ENCODE measurements around the gene CEP95.
"Not testable (repeated sequence)": the region's sequence is repeated elsewhere in the genome, so short reads cannot be mapped to it uniquely, and the experiment has no call there.

The CEP95 gene

DNA sequence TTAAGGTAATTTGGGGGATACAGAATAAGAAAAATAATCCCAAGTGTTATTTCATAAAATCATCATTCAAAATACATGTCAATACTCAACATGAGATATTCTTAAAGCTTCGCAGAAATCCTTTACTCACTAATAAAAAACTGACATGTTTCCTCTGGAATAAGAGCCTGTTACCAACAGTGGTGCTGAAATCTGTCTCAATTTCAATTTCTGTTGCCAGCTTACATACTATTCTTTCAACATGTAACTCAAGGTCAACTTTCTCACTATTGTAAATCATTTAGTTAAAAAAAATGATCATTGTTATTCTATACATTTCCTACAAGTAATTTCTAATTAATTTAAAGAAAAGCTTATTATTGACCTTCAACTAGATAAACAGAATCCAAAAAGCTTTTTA lies 67.9 kb downstream of the CEP95 start:
- no peak overlapping the region for H2AFZ ChIP-seq (ENCODE audit: insufficient read depth, low read length, poor library complexity)
- DNase-seq = no peak
- WGBS (ENCODE audit: extremely low coverage, insufficient coverage, insufficient read length) = no CpG with 5 or more reads among the region's 1 CpG
- no peak overlapping the region for H4K8ac ChIP-seq (ENCODE audit: low read depth, low read length)
- no peak overlapping the region for H3K4me3 ChIP-seq (ENCODE audit: low read depth, low read length)
- no peak overlapping the region for H3K18ac ChIP-seq (ENCODE audit: low read length)
- H2BK5ac ChIP-seq (ENCODE audit: low read depth, low read length, poor library complexity) = no peak overlapping the region
- H3K9ac ChIP-seq (ENCODE audit: low read length) = no peak overlapping the region
- H2AK5ac ChIP-seq (ENCODE audit: low read length) = no peak overlapping the region
- H2BK120ac ChIP-seq (ENCODE audit: insufficient read depth, low read length, poor library complexity) = no peak overlapping the region
- peaks cover 14 to 21% of the 10 kb centered on the region in 2 experiments for H3K36me3 ChIP-seq (ENCODE audit: control insufficient read depth in 1 of 2, insufficient read depth in 2 of 2, low read length in 2 of 2)
- H4K91ac ChIP-seq (ENCODE audit: low read depth, low read length) = no peak overlapping the region
- no peaks in the 10 kb centered on the region for H3K9me3 ChIP-seq (ENCODE audit: insufficient read depth, low read depth, low read length)
- H3K4me2 ChIP-seq (ENCODE audit: low read length) = no peak overlapping the region
- H3K14ac ChIP-seq (ENCODE audit: low read length) = no peak overlapping the region
- no peak overlapping the region for H4K12ac ChIP-seq (ENCODE audit: low read depth, low read length)
- H3K27me3 ChIP-seq (ENCODE audit: insufficient read depth, low read length) = no peaks in the 10 kb centered on the region
- no peak overlapping the region for H2BK12ac ChIP-seq (ENCODE audit: low read length)
- H3K4me1 ChIP-seq (ENCODE audit: control insufficient read depth in 1 of 2, insufficient read depth in 2 of 2, low read length in 2 of 2) = peaks cover 0 to 2% of the 10 kb centered on the region in 2 experiments
- no peak overlapping the region for H3K4ac ChIP-seq (ENCODE audit: low read depth, low read length)
- no peaks in the 10 kb centered on the region for H3K79me1 ChIP-seq (ENCODE audit: low read length)
- H3K79me2 ChIP-seq (ENCODE audit: control insufficient read depth, insufficient read depth, low read length, poor library complexity) = no peaks in the 10 kb centered on the region
- H3K23ac ChIP-seq (ENCODE audit: low read length) = no peak overlapping the region
- H3K27ac ChIP-seq (ENCODE audit: low read depth, low read length) = no peak overlapping the region

DNA sequence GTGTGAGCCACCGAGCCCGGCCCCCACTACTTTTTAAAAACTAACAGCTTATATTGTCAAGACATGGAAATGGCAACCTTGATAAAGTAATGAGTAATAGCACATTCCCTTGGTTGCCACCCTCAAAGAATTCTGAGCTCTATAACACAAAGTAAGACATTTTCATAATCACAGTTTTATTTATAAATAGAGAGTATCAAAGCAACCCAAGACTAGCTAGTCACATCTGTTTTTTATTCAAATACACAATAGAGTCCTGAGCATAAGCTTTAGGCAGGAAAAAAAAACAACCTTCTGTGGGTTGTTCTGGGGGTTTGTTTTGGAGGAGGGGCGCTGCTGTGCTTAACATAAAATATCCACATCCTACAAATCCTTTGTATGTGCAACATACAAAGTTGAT lies 68.7 kb downstream of the CEP95 start:
- Histone ChIP-seq H3K23ac (ENCODE audit: low read length) (no peak overlapping the region), H4K8ac (ENCODE audit: low read depth, low read length) (no peak overlapping the region), H2BK5ac (ENCODE audit: low read depth, low read length, poor library complexity) (no peak overlapping the region), H3K27ac (ENCODE audit: low read depth, low read length) (no peak overlapping the region), H3K4me2 (ENCODE audit: low read length) (no peak overlapping the region), H4K12ac (ENCODE audit: low read depth, low read length) (no peak overlapping the region), H3K4me3 (ENCODE audit: low read depth, low read length) (no peak overlapping the region), H3K36me3 (ENCODE audit: control insufficient read depth in 1 of 2, insufficient read depth in 2 of 2, low read length in 2 of 2) (peaks cover 14 to 21% of the 10 kb centered on the region in 2 experiments), H3K4me1 (ENCODE audit: control insufficient read depth in 1 of 2, insufficient read depth in 2 of 2, low read length in 2 of 2) (peaks cover 0 to 2% of the 10 kb centered on the region in 2 experiments), H4K91ac (ENCODE audit: low read depth, low read length) (no peak overlapping the region), H2AK5ac (ENCODE audit: low read length) (no peak overlapping the region), H3K79me1 (ENCODE audit: low read length) (no peaks in the 10 kb centered on the region), H2AFZ (ENCODE audit: insufficient read depth, low read length, poor library complexity) (no peak overlapping the region), H3K14ac (ENCODE audit: low read length) (no peak overlapping the region), H3K79me2 (ENCODE audit: control insufficient read depth, insufficient read depth, low read length, poor library complexity) (no peaks in the 10 kb centered on the region), H3K4ac (ENCODE audit: low read depth, low read length) (no peak overlapping the region), H2BK12ac (ENCODE audit: low read length) (no peak overlapping the region), H3K9ac (ENCODE audit: low read length) (no peak overlapping the region), H2BK120ac (ENCODE audit: insufficient read depth, low read length, poor library complexity) (no peak overlapping the region), H3K27me3 (ENCODE audit: insufficient read depth, low read length) (no peaks in the 10 kb centered on the region), H3K18ac (ENCODE audit: low read length) (no peak overlapping the region), H3K9me3 (ENCODE audit: insufficient read depth, low read depth, low read length) (no peaks in the 10 kb centered on the region)
- no peak for DNase-seq
- no CpG with 5 or more reads among the region's 3 CpGs for WGBS (ENCODE audit: extremely low coverage, insufficient coverage, insufficient read length)

DNA sequence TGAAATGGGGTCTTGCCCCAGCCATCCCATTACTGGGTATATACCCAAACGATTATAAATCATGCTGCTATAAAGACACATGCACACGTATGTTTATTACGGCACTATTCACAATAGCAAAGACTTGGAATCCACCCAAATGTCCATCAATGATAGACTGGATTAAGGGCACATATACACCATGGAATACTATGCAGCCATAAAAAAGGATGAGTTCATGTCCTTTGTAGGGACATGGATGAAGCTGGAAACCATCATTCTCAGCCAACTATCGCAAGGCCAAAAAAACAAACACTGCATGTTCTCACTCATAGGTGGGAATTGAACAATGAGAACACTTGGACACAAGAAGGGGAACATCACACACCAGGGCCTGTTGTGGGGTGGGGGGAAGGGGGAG lies 70.2 kb downstream of the CEP95 start:
- H3K79me1 ChIP-seq (ENCODE audit: low read length); H3K14ac ChIP-seq (ENCODE audit: low read length); H3K4me3 ChIP-seq (ENCODE audit: low read depth, low read length); H3K18ac ChIP-seq (ENCODE audit: low read length); H2AK5ac ChIP-seq (ENCODE audit: low read length); H3K4me2 ChIP-seq (ENCODE audit: low read length); H2BK5ac ChIP-seq (ENCODE audit: low read depth, low read length, poor library complexity); H2BK120ac ChIP-seq (ENCODE audit: insufficient read depth, low read length, poor library complexity); H4K8ac ChIP-seq (ENCODE audit: low read depth, low read length); H2BK12ac ChIP-seq (ENCODE audit: low read length); H4K91ac ChIP-seq (ENCODE audit: low read depth, low read length); H2AFZ ChIP-seq (ENCODE audit: insufficient read depth, low read length, poor library complexity); H3K4ac ChIP-seq (ENCODE audit: low read depth, low read length); H3K9ac ChIP-seq (ENCODE audit: low read length); H3K27ac ChIP-seq (ENCODE audit: low read depth, low read length); DNase-seq; H3K79me2 ChIP-seq (ENCODE audit: control insufficient read depth, insufficient read depth, low read length, poor library complexity); H3K4me1 ChIP-seq (ENCODE audit: control insufficient read depth in 1 of 2, insufficient read depth in 2 of 2, low read length in 2 of 2); H3K23ac ChIP-seq (ENCODE audit: low read length); H3K9me3 ChIP-seq (ENCODE audit: insufficient read depth, low read depth, low read length); H3K27me3 ChIP-seq (ENCODE audit: insufficient read depth, low read length); H4K12ac ChIP-seq (ENCODE audit: low read depth, low read length): not testable (repeated sequence)
- peaks cover 11 to 16% of the 10 kb centered on the region in 2 experiments for H3K36me3 ChIP-seq (ENCODE audit: control insufficient read depth in 1 of 2, insufficient read depth in 2 of 2, low read length in 2 of 2)
- no CpG with 5 or more reads among the region's 4 CpGs for WGBS (ENCODE audit: extremely low coverage, insufficient coverage, insufficient read length)

DNA sequence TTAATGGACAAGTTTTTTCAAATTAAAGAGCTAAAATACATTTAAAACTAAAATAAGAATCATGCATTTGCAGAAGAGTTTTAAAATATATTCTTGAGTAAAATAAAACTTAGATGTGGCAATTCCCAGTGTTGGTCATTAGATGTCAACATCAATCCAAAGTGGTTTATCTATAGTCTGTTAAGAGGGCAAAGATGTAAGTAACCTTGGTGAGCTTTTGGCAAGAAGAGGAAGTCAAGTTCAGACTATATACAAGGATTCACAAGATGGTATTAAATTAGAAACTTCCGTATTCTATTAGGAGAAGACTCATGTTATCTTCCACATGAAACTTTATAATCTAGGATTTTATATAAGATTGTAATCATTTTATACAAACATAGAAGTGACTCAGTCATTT lies 73.1 kb downstream of the CEP95 start:
- H4K8ac ChIP-seq (ENCODE audit: low read depth, low read length) = no peak overlapping the region

More for the DNA sequence above, 73.1 kb downstream of the CEP95 start:
- H2BK12ac ChIP-seq (ENCODE audit: low read length) = no peak overlapping the region
- H3K18ac ChIP-seq (ENCODE audit: low read length) = no peak overlapping the region
- no peaks in the 10 kb centered on the region for H3K27me3 ChIP-seq (ENCODE audit: insufficient read depth, low read length)
- no peak overlapping the region for H2BK5ac ChIP-seq (ENCODE audit: low read depth, low read length, poor library complexity)
- H3K4me1 ChIP-seq (ENCODE audit: control insufficient read depth in 1 of 2, insufficient read depth in 2 of 2, low read length in 2 of 2) = no peaks in the 10 kb centered on the region
- H3K23ac ChIP-seq (ENCODE audit: low read length) = no peak overlapping the region
- no peak overlapping the region for H2AFZ ChIP-seq (ENCODE audit: insufficient read depth, low read length, poor library complexity)
- DNase-seq = no peak
- H3K27ac ChIP-seq (ENCODE audit: low read depth, low read length) = no peak overlapping the region
- no peak overlapping the region for H2AK5ac ChIP-seq (ENCODE audit: low read length)
- no CpG with 5 or more reads among the region's 1 CpG for WGBS (ENCODE audit: extremely low coverage, insufficient coverage, insufficient read length)
- H3K36me3 ChIP-seq (ENCODE audit: control insufficient read depth in 1 of 2, insufficient read depth in 2 of 2, low read length in 2 of 2) = peaks cover 19 to 29% of the 10 kb centered on the region in 2 experiments
- H3K9ac ChIP-seq (ENCODE audit: low read length) = no peak overlapping the region
- H4K91ac ChIP-seq (ENCODE audit: low read depth, low read length) = no peak overlapping the region
- no peak overlapping the region for H4K12ac ChIP-seq (ENCODE audit: low read depth, low read length)
- H3K14ac ChIP-seq (ENCODE audit: low read length) = no peak overlapping the region
- no peaks in the 10 kb centered on the region for H3K9me3 ChIP-seq (ENCODE audit: insufficient read depth, low read depth, low read length)
- no peaks in the 10 kb centered on the region for H3K79me2 ChIP-seq (ENCODE audit: control insufficient read depth, insufficient read depth, low read length, poor library complexity)
- H2BK120ac ChIP-seq (ENCODE audit: insufficient read depth, low read length, poor library complexity) = no peak overlapping the region
- no peak overlapping the region for H3K4ac ChIP-seq (ENCODE audit: low read depth, low read length)
- no peak overlapping the region for H3K4me3 ChIP-seq (ENCODE audit: low read depth, low read length)
- H3K79me1 ChIP-seq (ENCODE audit: low read length) = no peaks in the 10 kb centered on the region
- H3K4me2 ChIP-seq (ENCODE audit: low read length) = no peak overlapping the region
